Effector CD8-positive, alpha-beta T cell (primary cell): Measurements from ENCODE around the gene KRTAP10-2.
"Not testable (repeated sequence)": the region's sequence is repeated elsewhere in the genome, so short reads cannot be mapped to it uniquely, and the experiment has no call there.

Experiments used
- DNase-seq: peaks from one replicate; lab custom pipeline; 2025; lab: John Stamatoyannopoulos, UW
- total RNA-seq, 4 experiments: gene quantifications; one replicate each; lab custom pipeline; 2026; lab: John Stamatoyannopoulos, UW

Gene KRTAP10-2, protein sequence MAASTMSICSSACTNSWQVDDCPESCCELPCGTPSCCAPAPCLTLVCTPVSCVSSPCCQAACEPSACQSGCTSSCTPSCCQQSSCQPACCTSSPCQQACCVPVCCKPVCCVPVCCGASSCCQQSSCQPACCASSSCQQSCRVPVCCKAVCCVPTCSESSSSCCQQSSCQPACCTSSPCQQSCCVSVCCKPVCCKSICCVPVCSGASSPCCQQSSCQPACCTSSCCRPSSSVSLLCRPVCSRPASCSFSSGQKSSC
- 0 to 0.18 (median 0.06) reads per million in 4 experiments for total RNA-seq

DNA sequence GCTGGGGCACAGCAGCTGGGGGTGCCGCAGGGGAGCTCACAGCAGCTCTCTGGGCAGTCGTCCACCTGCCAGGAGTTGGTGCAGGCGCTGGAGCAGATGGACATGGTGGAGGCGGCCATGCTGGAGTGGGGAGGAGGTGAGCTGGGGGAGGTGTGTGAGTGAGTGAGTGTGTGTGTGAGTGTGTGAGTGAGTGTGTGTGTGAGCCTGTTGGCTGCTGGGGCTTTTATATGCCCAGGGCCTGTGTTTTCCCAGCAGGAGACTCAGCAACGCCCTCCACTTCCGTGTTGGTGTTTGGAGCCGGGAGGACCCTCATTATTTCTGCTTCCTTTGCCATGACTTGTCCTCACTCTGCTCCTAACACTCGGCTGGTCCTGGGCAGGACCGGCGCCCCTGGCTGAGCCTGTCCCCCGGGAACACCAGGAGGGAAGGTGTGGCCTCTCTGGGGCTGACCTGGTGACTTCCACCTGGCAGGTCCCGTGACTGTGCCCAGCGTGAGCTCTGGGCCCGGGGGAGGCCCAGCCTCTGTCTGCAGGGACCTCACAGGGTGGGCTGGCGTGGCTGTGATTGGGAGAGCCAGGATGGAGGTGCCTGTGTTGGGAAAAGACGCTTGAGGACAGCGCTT lies at the start of gene KRTAP10-2:
Gene KRTAP10-2 (minus strand): TSS at position 166 of the 622 bp plus-strand sequence. CDS start 47 bp downstream, at position 119.
- DNase-seq, result no peak

DNA sequence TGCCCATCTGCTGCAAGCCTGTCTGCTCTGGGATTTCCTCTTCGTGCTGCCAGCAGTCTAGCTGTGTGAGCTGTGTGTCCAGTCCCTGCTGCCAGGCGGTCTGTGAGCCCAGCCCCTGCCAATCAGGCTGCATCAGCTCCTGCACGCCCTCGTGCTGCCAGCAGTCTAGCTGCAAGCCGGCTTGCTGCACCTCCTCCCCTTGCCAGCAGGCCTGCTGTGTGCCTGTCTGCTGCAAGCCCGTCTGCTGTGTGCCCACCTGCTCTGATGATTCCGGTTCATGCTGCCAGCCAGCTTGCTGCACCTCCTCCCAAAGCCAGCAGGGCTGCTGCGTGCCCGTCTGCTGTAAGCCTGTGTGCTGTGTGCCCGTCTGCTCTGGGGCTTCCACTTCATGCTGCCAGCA lies 49.8 kb upstream of the KRTAP10-2 start:
- DNase-seq, result not testable (repeated sequence)

DNA sequence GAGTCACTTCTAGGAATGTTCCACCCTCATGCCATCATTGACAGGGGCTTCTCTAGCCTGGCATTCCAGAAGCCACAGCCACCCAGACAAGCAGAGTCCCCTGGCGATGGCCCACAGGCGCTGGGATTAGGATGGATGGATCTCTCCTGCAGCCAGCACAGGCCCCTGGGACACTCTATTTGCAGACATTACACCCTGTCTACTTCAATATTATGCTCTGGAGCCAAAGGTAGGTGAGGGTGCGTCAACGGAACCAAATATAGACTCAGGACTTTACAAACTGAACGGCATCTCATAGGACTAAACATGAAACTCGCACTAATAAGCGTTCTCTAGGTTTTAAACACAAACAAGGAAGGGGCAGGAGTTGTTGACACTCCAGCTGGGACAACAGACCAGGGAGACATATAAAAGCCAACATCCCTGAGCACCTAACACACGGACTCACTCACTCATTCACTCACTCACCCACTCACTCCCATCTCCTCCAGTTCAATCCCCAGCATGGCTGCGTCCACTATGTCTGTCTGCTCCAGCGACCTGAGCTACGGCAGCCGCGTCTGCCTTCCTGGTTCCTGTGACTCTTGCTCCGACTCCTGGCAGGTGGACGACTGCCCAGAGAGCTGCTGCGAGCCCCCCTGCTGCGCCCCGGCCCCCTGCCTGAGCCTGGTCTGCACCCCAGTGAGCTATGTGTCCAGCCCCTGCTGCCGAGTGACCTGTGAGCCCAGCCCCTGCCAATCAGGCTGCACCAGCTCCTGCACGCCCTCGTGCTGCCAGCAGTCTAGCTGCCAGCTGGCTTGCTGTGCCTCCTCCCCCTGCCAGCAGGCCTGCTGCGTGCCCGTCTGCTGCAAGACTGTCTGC lies 49.0 kb upstream of the KRTAP10-2 start, which contains the start of gene KRTAP10-7:
Gene KRTAP10-7 (plus strand): TSS at position 480 of the 861 bp plus-strand sequence. CDS start 25 bp downstream, at position 505.
- not testable (repeated sequence) for DNase-seq

DNA sequence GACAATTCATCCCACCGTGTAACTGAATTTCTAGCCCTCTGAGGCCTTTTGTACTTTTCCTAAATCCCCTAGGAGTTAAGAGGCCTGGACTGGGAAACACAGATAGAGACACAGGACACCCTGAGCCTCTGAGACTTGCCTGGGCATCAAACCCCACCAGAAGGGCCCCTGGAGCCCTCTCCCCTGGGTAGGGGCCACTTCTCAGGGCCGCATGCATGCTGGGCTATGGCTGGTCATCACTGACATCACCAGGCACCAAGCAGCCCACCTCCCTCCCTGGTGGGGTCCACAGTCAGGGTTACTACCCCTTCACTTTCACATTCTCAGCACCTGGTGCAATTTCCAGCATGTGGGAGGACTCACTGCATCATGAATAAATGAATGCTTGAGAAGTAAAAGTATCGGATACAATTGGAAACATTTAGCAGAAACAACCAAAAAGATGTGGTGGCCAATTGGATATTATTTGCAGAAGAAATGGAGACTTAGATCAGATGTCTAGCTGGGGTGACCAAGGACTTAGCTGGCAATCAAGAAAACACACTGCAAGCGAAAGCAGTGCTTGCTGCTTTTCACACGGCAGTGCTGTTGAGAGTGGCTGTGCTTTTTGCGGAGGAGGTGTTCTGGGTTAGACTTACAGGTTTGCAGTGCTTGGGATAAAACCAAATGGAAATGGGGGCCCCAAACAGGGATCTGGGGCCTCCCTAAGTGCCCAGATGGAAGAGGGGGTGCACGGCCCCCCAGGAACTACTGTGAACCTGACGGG lies 48.1 kb upstream of the KRTAP10-2 start:
- no peak for DNase-seq

DNA sequence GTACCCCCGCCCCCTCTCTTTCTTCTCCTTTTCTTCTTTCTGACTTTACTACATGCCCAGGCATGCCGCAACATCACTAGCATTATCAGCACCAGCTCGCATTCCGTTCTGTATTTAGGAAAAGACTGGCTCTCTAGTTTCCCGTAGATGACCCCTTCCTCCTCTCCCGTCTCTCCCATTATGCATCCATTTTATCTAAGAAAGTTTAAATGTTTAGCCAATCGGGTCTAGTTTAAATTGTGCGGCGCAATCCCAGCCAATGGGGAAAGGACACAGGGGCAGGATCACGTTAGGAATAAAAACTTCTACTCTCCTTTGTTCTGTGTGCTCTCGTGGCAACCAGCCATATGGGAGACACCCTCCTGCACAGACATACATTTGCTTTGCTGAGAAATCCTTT lies 46.8 kb upstream of the KRTAP10-2 start:
- DNase-seq, result no peak

DNA sequence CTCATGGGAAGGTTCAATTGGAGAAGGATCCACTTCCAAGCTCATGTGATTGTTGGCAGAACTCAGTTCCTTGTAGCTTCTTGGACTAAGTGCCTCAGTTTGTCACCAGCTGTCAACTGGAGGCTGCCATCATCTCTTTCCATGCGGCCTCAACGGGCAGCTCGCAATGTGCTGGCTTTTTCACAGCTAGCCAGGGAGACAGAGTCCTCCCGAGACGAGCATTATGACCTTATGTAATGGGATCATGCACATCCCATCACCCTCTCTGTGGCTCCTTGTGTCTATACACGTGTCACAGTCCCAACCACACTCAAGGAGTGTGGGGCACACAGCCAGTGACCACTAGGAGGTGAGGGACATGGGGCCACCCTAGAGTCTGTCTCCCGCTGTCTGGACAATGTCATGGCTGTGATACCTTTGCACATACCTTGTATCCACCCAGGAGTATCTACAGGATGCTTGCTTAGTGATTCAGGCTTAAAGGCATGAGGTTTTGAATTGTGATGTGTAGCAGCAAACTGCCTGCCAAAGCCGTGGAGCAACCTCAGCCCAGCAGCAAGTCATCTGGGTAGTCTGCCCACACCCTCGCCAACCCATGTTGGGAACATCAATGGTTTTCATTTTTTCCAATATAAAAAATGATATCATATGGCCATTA lies 44.9 kb upstream of the KRTAP10-2 start:
- DNase-seq, result no peak

DNA sequence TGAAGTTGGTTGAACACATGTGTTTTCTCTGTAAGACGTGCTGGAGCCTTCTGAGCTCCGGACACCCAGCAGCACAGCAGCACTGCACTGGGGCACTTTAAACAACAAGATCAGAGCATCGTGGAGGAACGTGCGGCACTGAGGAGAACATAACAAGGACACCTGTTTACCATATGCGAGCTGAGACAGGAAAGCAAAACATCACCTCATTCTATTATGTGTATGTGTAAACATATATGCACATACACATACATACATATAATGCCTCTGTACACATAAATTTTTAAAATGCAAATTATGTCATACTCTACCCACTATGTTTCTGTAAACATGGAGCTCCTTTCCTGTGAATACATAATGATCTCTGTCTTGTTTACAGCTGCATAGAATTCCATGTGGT lies 44.2 kb upstream of the KRTAP10-2 start:
- DNase-seq, result no peak

DNA sequence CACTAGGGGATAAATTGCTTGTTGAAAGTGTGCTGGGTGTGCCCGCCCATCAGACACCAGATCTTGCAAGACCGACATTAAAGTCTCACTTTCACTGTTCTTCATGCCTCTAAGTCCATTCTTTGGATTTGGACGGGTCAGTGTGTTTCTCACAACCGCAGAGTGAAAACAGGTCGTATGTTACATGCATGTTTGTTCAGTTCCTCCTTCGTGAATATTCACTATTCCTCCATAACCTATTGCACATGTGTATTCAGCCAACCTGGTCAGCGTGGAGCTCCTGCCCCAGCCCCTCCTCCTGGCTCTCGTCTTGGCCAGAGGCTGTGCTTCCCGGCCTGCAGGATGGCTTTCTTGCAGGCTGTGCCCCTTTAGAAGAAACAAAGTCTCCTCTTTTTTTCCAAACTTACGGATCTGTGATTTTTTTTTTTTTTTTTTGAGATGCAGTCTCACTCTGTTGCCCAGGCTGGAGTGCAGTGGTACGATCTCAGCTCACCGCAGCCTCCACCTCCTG lies 43.2 kb upstream of the KRTAP10-2 start:
- no peak for DNase-seq

DNA sequence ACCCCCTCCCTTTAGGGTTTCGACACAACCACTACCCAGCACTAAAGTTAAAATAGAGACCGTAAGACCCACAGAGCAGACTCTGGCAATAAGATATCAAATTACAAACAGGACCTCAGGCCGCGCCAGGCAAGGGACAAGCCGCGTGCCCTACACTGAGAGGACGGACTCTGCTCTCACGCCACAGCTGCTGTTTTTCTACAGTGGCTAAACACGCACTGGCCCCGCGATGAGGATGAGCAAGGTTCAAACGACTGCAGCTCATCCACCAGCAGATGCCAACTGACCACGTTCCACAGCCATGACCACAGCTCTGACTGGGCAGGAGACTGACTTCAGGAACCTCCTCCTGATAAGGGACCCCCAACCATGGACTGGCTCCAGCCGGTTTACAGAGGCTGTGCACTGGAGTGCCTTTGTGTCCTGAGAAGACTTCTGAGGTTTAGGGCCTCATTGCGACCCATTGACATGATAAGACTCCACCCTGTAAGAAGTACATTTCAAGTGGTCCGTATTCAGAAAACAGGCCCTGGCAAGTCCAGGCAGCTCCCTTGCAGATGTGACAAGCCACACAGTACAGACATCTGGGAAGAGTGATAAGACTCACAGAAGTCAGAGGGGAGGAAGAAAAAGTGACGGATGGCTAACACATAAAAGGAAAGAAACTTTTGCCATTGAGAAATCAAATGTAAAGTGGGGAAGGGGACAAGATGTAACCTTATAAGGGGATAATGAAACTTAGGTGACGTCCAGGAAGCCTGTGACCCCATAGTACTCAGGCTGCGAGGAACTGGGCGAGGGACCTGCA lies 42.5 kb upstream of the KRTAP10-2 start:
- no peak for DNase-seq

DNA sequence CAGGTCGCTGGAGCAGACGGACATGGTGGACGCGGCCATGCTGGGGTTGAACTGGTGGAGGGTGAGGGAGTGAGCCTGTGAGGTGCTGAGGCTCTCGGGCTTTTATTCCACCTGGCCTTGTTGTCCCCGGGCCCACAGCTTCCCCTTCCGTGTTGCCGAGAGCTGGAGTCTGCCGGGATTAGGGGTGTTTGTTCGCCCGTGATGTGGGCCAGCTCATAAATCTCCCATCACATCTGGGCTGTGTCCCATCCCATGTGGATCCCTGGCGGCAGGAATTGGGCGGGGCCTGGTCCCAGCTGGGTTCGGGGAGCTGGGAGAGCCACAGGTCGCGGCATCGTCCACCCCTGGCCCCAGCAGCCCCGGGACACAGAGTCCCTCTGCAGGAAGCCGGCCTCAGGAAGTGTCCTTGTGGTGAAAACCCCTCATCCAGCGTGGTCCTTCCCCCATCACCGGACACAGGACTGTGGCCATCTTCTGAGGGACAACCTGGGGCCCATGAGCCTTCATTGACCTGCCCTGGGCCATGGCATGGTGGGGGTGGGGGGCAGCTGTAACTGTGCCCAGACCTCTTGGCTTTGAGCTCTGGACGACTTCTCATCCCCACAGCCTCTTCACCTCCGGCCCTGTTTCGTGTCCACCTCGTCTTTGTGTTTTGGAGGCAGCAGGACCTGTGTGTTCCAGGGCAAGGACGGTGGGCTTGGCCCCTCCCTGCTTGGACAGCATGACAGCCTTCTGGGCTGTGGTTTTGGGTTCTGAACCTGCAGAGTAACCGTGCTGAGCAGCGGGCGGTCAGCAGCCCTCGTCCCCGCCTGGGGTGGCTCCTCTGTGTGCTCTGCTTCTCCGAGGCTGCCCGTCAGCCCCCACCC lies 41.4 kb upstream of the KRTAP10-2 start, which contains the start of gene KRTAP10-6:
Gene KRTAP10-6 (minus strand): TSS at position 60 of the 866 bp plus-strand sequence. CDS start 21 bp downstream, at position 39.
- DNase-seq, result no peak

DNA sequence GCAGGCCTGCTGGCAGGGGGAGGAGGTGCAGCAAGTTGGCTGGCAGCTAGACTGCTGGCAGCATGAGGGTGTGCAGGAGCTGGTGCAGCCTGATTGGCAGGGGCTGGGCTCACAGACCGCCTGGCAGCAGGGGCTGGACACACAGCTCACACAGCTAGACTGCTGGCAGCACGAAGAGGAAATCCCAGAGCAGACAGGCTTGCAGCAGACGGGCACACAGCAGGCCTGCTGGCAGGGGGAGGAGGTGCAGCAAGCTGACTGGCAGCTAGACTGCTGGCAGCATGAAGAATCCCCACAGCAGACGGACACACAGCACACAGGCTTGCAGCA lies 40.5 kb upstream of the KRTAP10-2 start:
- DNase-seq, result not testable (repeated sequence)

DNA sequence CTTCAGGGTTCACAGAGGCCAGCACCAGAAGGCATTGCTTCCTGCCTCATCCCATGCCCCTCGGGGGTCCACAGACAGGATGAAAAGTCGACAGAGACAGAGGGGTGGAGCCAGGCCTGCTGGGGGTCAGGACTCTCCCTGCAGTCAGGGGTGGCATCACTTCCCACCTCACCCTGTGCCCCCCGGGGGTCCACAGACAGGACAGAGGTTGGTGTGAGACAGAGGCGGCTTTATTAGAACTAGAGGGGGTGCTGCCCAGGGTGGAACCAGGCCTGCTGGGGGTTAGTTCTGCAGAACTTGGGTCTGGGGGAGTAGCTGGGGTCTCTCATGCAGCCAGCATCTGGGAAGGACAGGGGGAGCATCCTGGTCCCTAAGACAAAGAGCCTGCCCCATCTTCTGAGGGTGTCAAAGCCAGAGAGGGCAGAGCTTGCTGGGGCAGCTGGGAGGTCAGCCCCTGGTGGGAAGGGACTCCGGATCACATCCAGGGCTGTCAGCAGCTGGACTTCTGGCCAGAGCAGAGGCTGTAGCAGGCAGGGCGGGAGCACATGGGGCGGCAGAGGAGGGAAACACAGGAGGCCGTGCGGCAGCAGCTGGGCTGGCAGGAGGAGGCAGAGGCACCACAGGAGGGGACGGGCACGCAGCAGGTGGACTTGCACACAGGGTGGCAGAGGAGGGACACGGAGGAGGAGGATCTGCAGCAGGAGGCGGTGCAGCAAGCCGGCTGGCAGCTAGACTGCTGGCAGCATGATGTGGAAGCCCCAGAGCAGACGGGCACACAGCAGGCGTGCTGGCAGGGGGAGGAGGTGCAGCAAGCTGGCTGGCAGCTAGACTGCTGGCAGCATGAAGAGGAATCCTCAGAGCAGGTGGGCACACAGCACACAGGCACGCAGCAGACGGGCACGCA lies 39.8 kb upstream of the KRTAP10-2 start:
- DNase-seq, result not testable (repeated sequence)

DNA sequence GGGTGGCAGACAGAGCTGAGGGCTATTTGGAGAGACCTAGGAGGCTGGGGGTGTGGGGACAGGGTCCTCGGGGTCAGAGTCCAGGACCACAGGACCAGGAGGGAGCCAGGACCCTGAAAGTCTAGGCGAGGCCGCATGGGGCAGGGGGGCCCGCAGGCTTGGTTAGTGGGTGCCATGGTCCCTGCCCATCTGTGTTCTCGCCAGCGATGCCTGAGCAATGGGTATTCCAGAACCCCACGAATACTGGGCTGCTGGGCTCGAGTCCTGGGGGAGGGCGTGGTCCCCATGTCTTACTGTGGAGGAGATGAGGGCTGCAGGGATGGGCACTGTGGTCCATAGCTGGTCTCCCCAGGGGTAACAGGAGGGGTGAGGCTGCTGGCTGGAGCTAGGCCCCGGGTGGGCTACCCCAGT lies 39.0 kb upstream of the KRTAP10-2 start:
- no peak for DNase-seq

DNA sequence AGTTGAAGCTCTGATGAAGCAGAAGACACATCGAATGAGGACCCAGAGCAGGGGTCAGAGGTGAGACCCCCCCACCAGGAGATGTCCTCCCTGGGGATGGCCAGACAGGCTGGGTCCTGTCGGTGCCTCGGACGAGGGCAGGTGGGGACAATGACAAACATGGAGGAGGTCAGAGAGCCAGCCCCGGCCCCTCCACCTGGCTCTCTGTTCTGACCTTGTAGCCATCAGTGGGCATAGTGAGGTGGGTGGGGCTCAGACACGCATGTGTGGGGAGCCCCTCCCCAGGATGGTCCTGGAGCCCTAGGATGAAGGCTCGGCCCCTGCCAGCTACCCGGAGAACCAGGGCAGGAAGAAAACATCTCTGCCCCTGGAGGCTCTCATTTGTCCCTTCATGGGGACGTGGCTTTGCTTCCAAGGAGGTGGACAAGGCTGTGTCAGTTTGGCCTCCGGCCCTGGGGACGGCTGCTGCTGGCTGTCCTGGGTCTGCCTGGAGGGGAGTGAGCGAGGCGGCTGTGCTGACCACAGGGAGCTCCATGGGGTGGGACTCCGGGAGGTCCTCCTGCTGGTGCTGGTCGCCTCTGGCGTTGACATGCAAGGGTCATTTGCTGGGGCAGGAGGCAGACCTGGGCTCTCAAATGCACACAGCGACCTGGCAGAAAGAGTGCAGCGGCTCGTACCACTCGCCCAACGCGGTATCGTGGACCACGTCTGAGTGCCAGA lies 38.4 kb upstream of the KRTAP10-2 start:
- DNase-seq, result no peak

DNA sequence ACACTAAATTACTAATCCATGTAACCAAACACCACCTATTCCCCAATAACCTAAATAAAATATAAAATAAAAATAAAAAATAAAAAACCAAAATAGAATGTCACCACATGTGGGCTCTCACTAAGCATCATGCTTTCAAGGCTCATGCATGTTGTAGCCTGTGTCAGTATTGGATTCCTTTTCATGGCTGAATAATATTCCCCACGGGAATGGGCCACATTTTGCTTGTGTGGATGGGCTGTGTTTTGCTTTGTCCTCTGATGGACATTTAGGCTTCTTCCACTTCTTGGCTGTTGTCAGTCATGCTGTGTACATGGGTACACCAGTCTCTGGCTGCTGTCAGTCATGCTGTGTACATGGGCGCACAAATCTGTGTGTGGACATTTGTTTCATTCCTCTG lies 37.8 kb upstream of the KRTAP10-2 start:
- DNase-seq, result no peak

DNA sequence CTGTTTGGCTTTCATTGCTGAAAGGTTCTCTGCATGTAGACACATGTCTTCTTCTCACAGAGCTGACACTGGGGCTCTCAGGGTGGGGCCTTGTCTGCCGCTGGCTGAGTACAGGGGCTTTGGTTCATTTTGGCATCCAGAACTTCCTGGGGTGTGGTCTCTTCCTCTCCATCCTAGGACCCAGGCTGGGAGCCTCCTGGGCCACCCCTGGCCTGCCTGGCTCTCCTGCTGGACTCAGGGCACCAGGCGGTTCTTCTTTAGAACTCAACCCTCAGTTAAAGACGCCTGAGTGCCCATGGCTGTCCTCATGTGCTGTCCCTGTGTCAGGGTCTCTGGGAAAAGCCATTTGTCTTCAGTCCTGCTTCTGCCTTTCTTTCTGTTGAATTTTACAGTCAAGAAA lies 34.6 kb upstream of the KRTAP10-2 start:
- no peak for DNase-seq

DNA sequence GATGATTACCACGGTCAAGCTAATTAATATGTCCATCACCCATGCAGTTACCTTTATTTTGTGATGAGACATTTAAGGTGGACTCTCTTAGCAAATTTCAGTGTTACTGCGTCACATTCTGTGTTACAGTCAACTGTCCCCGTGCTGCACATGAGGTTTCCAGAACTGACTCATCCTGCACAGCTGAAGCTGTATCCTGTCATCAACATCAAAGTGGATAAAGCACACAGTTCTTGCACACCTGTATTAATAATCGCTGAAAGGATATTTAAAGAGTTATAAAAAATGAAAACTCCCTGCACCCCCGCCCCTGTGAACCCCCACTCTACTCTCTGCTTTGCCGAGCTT lies 32.5 kb upstream of the KRTAP10-2 start:
- no peak for DNase-seq
